SK-N-MC (cell line): Measurements from ENCODE around the gene TSPAN15.
A peak's percentile ranks its signal among the peaks of the same experiment; 100 is the strongest.

ENCODE experiments used
- DNase-seq: peaks from one replicate; pipeline ENCODE4 v3.0.0-alpha.2; 2011; ENCODE audit warnings: low read depth, low spot score
- H3K27ac ChIP-seq: fragments of 200-600 bp; sonication (generic); 2 replicates; pipeline ENCODE4 v1.5.1; 2016; ENCODE audit warnings: mixed run types
- H3K36me3 ChIP-seq: fragments of 200-600 bp; sonication (generic); 2 replicates; pipeline ENCODE4 v1.6.1; 2017; ENCODE audit warnings: antibody characterized with exemption, low read length, mixed read lengths; ENCODE audit not compliant: insufficient read depth
- H3K4me3 ChIP-seq: fragments of 200-600 bp; sonication (generic); 2 replicates; pipeline ENCODE4 v1.5.1; 2016
- H3K9ac ChIP-seq: fragments of 200-600 bp; sonication (generic); 2 replicates; pipeline ENCODE4 v1.8.0; 2017; ENCODE audit warnings: mixed run types, mixed read lengths; ENCODE audit not compliant: insufficient read length
- H3K9me3 ChIP-seq: fragments of 200-600 bp; sonication (generic); 2 replicates; pipeline ENCODE4 v1.6.1; 2017; ENCODE audit warnings: low read depth, mild to moderate bottlenecking, antibody characterized with exemption, low read length, moderate library complexity, mixed read lengths
- EZH2 ChIP-seq: fragments of 200-600 bp; sonication (generic); IDR thresholded peaks from one replicate; pipeline ENCODE4 v1.6.1; 2017; ENCODE audit warnings: antibody characterized with exemption
- FOXP2 ChIP-seq: optimal IDR thresholded peaks from 2 replicates; pipeline ENCODE3; 2011; ENCODE audit warnings: mild to moderate bottlenecking, moderate library complexity; ENCODE audit not compliant: insufficient read depth; ENCODE audit errors: extremely low read length, control extremely low read depth
- POLR2AphosphoS5 ChIP-seq: IDR thresholded peaks from 2 replicates; pipeline ENCODE4 v1.6.1; 2012; ENCODE audit warnings: mild to moderate bottlenecking, low read depth, low read length, borderline replicate concordance

TSPAN15 gene

DNA sequence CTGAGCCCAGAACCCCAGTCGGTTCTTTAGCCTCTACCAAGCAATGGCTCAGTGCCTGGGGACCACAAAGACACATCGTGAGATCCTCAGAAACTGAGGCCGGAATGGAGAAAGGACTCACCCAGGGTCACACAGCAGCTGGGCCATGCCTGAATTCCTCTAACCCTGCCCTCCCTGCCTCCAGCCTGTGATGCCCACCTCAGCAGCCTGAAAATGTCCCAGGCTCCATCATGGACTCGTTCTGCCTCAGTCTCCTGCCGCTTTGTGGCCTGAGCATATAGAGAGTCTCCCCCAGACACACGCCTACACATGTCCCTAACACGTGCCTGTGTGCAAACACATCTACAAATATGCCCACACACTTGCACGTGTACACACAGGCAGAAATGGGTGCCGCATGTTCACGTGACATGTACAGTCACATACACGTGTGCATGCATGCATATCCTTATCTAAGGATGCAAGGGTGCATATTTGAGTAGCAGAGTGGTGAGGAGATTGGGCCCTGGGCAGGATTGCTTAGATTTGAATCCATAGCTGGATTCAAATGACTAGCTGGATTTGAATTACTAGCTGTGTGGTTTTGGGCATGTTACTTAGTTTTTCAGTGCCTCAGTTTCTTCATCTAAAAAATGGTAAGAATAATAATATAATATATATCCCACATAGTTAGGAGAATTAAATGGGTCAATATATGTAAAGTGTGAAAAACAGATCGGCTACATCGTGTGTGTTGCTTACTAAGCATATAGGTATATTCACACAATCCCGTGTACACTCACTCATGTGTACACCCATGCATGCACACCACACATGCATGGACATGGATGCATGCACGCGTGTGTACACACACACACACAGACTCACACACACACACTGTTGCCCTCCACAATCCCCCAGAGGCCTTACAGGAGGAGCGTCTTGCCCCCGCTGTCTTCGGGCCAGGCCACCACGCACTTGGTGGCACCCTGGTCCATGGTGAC lies 36.9 kb upstream of the TSPAN15 start:
- Histone ChIP-seq H3K9ac (no peak overlapping the region), H3K36me3 (no peaks in the 10 kb centered on the region), H3K27ac (no peak overlapping the region), H3K4me3 (no peak overlapping the region), H3K9me3 (no peaks in the 10 kb centered on the region)
- DNase-seq = no peak
- no peak for TF ChIP-seq EZH2
- no peak for TF ChIP-seq FOXP2
- no peak for TF ChIP-seq POLR2AphosphoS5

- no peak overlapping the region for H3K27ac ChIP-seq
- TF ChIP-seq FOXP2 (no peak), POLR2AphosphoS5 (no peak), EZH2 (no peak)
- H3K9me3 ChIP-seq = no peaks in the 10 kb centered on the region
- H3K9ac ChIP-seq = no peak overlapping the region
- no peak for DNase-seq
- H3K36me3 ChIP-seq = no peaks in the 10 kb centered on the region
- no peak overlapping the region for H3K4me3 ChIP-seq
These were observed 36.2 kb upstream of the TSPAN15 start for GRCh38 chr10:69415049-69415448.

GRCh38 chr10:69415951-69416350 lies 35.3 kb upstream of the TSPAN15 start:
- DNase-seq = no peak
- H3K4me3 ChIP-seq = no peak overlapping the region
- TF ChIP-seq EZH2 = no peak
- no peak for TF ChIP-seq FOXP2
- TF ChIP-seq POLR2AphosphoS5 = no peak

GRCh38 chr10:69416695-69417094 lies 34.6 kb upstream of the TSPAN15 start, which contains the start of gene TACR2:
Gene TACR2 (minus strand): TSS chr10:69416918. CDS start chr10:69416323, 595 bp downstream.
- Histone ChIP-seq H3K4me3 (no peak within 1 kb of the TSS), H3K27ac (no peak within 1 kb of the TSS), H3K36me3 (no peaks in the 10 kb centered on the region), H3K9me3 (no peaks in the 10 kb centered on the region), H3K9ac (no peak within 1 kb of the TSS)
- DNase-seq = no peak
- TF ChIP-seq EZH2 (no peak), FOXP2 (no peak), POLR2AphosphoS5 (no peak)

More at GRCh38 chr10:69415951-69416350, 35.3 kb upstream of the TSPAN15 start:
- Histone ChIP-seq H3K9me3 (no peaks in the 10 kb centered on the region), H3K36me3 (no peaks in the 10 kb centered on the region), H3K27ac (no peak overlapping the region), H3K9ac (no peak overlapping the region)

GRCh38 chr10:69417542-69417941 lies 33.7 kb upstream of the TSPAN15 start:
- Histone ChIP-seq H3K27ac (no peak overlapping the region), H3K9me3 (no peaks in the 10 kb centered on the region), H3K9ac (no peak overlapping the region), H3K4me3 (no peak overlapping the region), H3K36me3 (no peaks in the 10 kb centered on the region)
- no peak for DNase-seq
- TF ChIP-seq POLR2AphosphoS5 (no peak), EZH2 (no peak), FOXP2 (no peak)

- Histone ChIP-seq H3K9ac (no peak overlapping the region), H3K4me3 (0 out of 2 replicates have a peak overlapping the region, but pooled peaks have one; percentile 25), H3K36me3 (no peaks in the 10 kb centered on the region), H3K27ac (no peak overlapping the region), H3K9me3 (no peaks in the 10 kb centered on the region)
- DNase-seq = no peak
- TF ChIP-seq POLR2AphosphoS5 (no peak), EZH2 (no peak), FOXP2 (no peak)
These were observed 33.1 kb upstream of the TSPAN15 start for GRCh38 chr10:69418052-69418752.

- H3K4me3 ChIP-seq = no peak overlapping the region
- H3K9me3 ChIP-seq = no peaks in the 10 kb centered on the region
- no peak for DNase-seq
- no peak overlapping the region for H3K27ac ChIP-seq
- TF ChIP-seq FOXP2 = no peak
- no peak for TF ChIP-seq POLR2AphosphoS5
- no peak for TF ChIP-seq EZH2
- H3K9ac ChIP-seq = no peak overlapping the region
- H3K36me3 ChIP-seq = no peaks in the 10 kb centered on the region
These were observed 32.0 kb upstream of the TSPAN15 start for GRCh38 chr10:69419096-69419743.

GRCh38 chr10:69419744-69420126 lies 31.5 kb upstream of the TSPAN15 start:
- Histone ChIP-seq H3K9me3 (no peaks in the 10 kb centered on the region), H3K9ac (no peak overlapping the region), H3K36me3 (no peaks in the 10 kb centered on the region), H3K27ac (no peak overlapping the region), H3K4me3 (no peak overlapping the region)
- DNase-seq = no peak
- TF ChIP-seq POLR2AphosphoS5 = no peak
- no peak for TF ChIP-seq FOXP2
- no peak for TF ChIP-seq EZH2
